Right cardiac atrium (tissue), 5 donors: Measurements from ENCODE around the gene PDE4B. TPM values are rescaled to one million over a fixed set of nuclear protein-coding genes. Genes with fewer than 3 reads are reported as not detected.
"Not testable (repeated sequence)": the region's sequence is repeated elsewhere in the genome, so short reads cannot be mapped to it uniquely, and the experiment has no call there.

Source experiments
- ATAC-seq, 2 donors: fragments of 200-7000 bp; cut with Tn5 transposase; one replicate each; pipeline versions ENCODE4 v1.8.0 to v1.9.1; 2020; ENCODE audit warnings: moderate library complexity in 2 of 2, mild to moderate bottlenecking in 1 of 2
- DNase-seq, 3 donors: peaks; one replicate each; pipeline ENCODE4 v3.0.0-alpha.2; 2020
- H3K27ac ChIP-seq: one replicate; pipeline ENCODE4 v1.5.1; 2013; ENCODE audit warnings: mild to moderate bottlenecking, low read length, control low read depth, moderate library complexity
- H3K27me3 ChIP-seq: one replicate; pipeline ENCODE4 v1.6.1; 2013; ENCODE audit not compliant: control insufficient read depth, insufficient read depth
- H3K4me1 ChIP-seq: one replicate; pipeline ENCODE4 v1.6.1; 2013; ENCODE audit warnings: low read length; ENCODE audit not compliant: control insufficient read depth, insufficient read depth
- H3K4me3 ChIP-seq: one replicate; pipeline ENCODE4 v1.5.1; 2013; ENCODE audit warnings: low read length, control low read depth
- H3K9me3 ChIP-seq: one replicate; pipeline ENCODE4 v1.6.1; 2013; ENCODE audit warnings: low read length; ENCODE audit not compliant: control insufficient read depth
- WGBS: extraction: QIAGEN DNeasy Blood & Tissue Kit; methylation state at CpG from one replicate; pipeline ENCODE4 v1.1.7; 2013; 5-methylcytosine and 5-hydroxymethylcytosine counted together
- intact Hi-C, 4 donors: fragments of 100-400 bp; cut with DNase I; formaldehyde crosslinking; loops; one replicate each; pipeline versions ENCODE4 v1.11.0 to v1.14.0; 2022 to 2023
- polyA plus RNA-seq: library from polyadenylated mRNA; stranded (reverse); fragments of 200-250 nt; gene quantifications from one replicate; pipeline ENCODE4 v1.2.3, GENCODE V29; 2013
- total RNA-seq, 4 donors: library from RNA; stranded (reverse); fragmentation: NEBNext Ultra II Directional; extraction: Animal tissue kit (Norgen Biotek cat#: 25700); gene quantifications; one replicate each; pipeline ENCODE4 v1.2.1, GENCODE V29; 2021
- donor health status: healthy with polysubstance abuse.
- donor health status: DM: no; HTN: yes; CAD: no.
- donor health status: DM: no; HTN: no; CAD: no.
- donor health status: DM: no; HTN: yes; CAD: no; lungs with severe emphysema.
- donor health status: DM: yes; HTN: yes; CAD: no.

PDE4B gene
- total and polyA plus RNA-seq, 5 donors = 8.2 to 37.5 (median 26.0) TPM

- H3K9me3 ChIP-seq, DNase-seq, H3K27ac ChIP-seq, ATAC-seq, intact Hi-C loops, H3K4me3 ChIP-seq, H3K4me1 ChIP-seq, H3K27me3 ChIP-seq: not testable (repeated sequence)
- WGBS = 75% methylated on average over 4 of the region's 4 CpGs
Observed at GRCh38 chr1:66136423-66136822, 343.7 kb downstream of the PDE4B start.

- 60% methylated on average over 2 of the region's 2 CpGs for WGBS
- no peaks in the 10 kb centered on the region for H3K27me3 ChIP-seq
- no peak overlapping the region for H3K4me3 ChIP-seq
- DNase-seq = no peak
- no peaks in the 10 kb centered on the region for H3K9me3 ChIP-seq
- no peak for ATAC-seq
- H3K4me1 ChIP-seq = no peaks in the 10 kb centered on the region
- no peak overlapping the region for H3K27ac ChIP-seq
- intact Hi-C loops = no loop called here
Observed at GRCh38 chr1:66137235-66137634, 344.5 kb downstream of the PDE4B start.

GRCh38 chr1:66138613-66139012, 345.9 kb downstream of the PDE4B start:
- no peaks in the 10 kb centered on the region for H3K4me1 ChIP-seq
- H3K27me3 ChIP-seq = no peaks in the 10 kb centered on the region
- H3K27ac ChIP-seq = no peak overlapping the region
- ATAC-seq (no peak), DNase-seq (no peak)
- H3K4me3 ChIP-seq = no peak overlapping the region
- intact Hi-C loops = no loop called here
- H3K9me3 ChIP-seq = no peaks in the 10 kb centered on the region

- WGBS = 58% methylated on average over 5 of the region's 5 CpGs
- Histone ChIP-seq H3K4me3 (no peak overlapping the region), H3K27me3 (no peaks in the 10 kb centered on the region), H3K4me1 (no peaks in the 10 kb centered on the region), H3K9me3 (no peaks in the 10 kb centered on the region), H3K27ac (no peak overlapping the region)
- no peak for DNase-seq
- no peak for ATAC-seq
- intact Hi-C loops = no loop called here
Observed at GRCh38 chr1:66140072-66140471, 347.4 kb downstream of the PDE4B start.

- intact Hi-C loops = no loop called here
- Histone ChIP-seq H3K27me3 (no peaks in the 10 kb centered on the region), H3K4me3 (no peak overlapping the region), H3K27ac (no peak overlapping the region), H3K9me3 (no peaks in the 10 kb centered on the region), H3K4me1 (no peaks in the 10 kb centered on the region)
- ATAC-seq (no peak), DNase-seq (no peak)
- WGBS = 41% methylated on average over 2 of the region's 2 CpGs
Observed at GRCh38 chr1:66143651-66144050, 351.0 kb downstream of the PDE4B start.

- H3K4me1 ChIP-seq = no peaks in the 10 kb centered on the region
- ATAC-seq (no peak), DNase-seq (no peak)
- H3K27me3 ChIP-seq = no peaks in the 10 kb centered on the region
- no peak overlapping the region for H3K27ac ChIP-seq
- WGBS = 90% methylated on average over 4 of the region's 4 CpGs
- no peak overlapping the region for H3K4me3 ChIP-seq
- intact Hi-C loops = no loop called here
- no peaks in the 10 kb centered on the region for H3K9me3 ChIP-seq
Observed at GRCh38 chr1:66147226-66147835, 354.6 kb downstream of the PDE4B start.

- Histone ChIP-seq H3K27ac (no peak overlapping the region), H3K4me3 (no peak overlapping the region), H3K4me1 (no peaks in the 10 kb centered on the region), H3K27me3 (no peaks in the 10 kb centered on the region), H3K9me3 (no peaks in the 10 kb centered on the region)
- no peak for ATAC-seq
- DNase-seq = no peak
- intact Hi-C loops = no loop called here
Observed at GRCh38 chr1:66152034-66152433, 359.3 kb downstream of the PDE4B start.

GRCh38 chr1:66154394-66154793, 361.7 kb downstream of the PDE4B start:
- Histone ChIP-seq H3K9me3 (no peaks in the 10 kb centered on the region), H3K27me3 (no peaks in the 10 kb centered on the region), H3K4me3 (no peak overlapping the region), H3K27ac (no peak overlapping the region), H3K4me1 (no peaks in the 10 kb centered on the region)
- intact Hi-C loops = no loop called here
- WGBS = 58% methylated on average over 3 of the region's 3 CpGs
- DNase-seq = no peak
- ATAC-seq = no peak

- no peak for ATAC-seq
- 89% methylated on average over 1 of the region's 1 CpG for WGBS
Observed at GRCh38 chr1:66156144-66156543, 363.4 kb downstream of the PDE4B start.

GRCh38 chr1:66159800-66160199, 367.1 kb downstream of the PDE4B start:
- 74% methylated on average over 1 of the region's 1 CpG for WGBS
- Histone ChIP-seq H3K27me3 (no peaks in the 10 kb centered on the region), H3K9me3 (no peaks in the 10 kb centered on the region), H3K4me1 (no peaks in the 10 kb centered on the region), H3K4me3 (no peak overlapping the region), H3K27ac (no peak overlapping the region)
- intact Hi-C loops = no loop called here
- no peak for DNase-seq
- no peak for ATAC-seq

More at GRCh38 chr1:66156144-66156543, 363.4 kb downstream of the PDE4B start:
- intact Hi-C loops = no loop called here
- no peak for DNase-seq
- H3K4me3 ChIP-seq = no peak overlapping the region
- H3K4me1 ChIP-seq = no peaks in the 10 kb centered on the region
- no peaks in the 10 kb centered on the region for H3K27me3 ChIP-seq
- H3K9me3 ChIP-seq = no peaks in the 10 kb centered on the region
- no peak overlapping the region for H3K27ac ChIP-seq

GRCh38 chr1:66160719-66161118, 368.0 kb downstream of the PDE4B start:
- ATAC-seq (no peak), DNase-seq (no peak)
- intact Hi-C loops = no loop called here
- no peaks in the 10 kb centered on the region for H3K27me3 ChIP-seq
- H3K4me1 ChIP-seq = no peaks in the 10 kb centered on the region
- H3K4me3 ChIP-seq = no peak overlapping the region
- H3K27ac ChIP-seq = no peak overlapping the region
- WGBS = 75% methylated on average over 1 of the region's 1 CpG
- H3K9me3 ChIP-seq = no peaks in the 10 kb centered on the region

GRCh38 chr1:66166753-66167152, 374.1 kb downstream of the PDE4B start:
- ATAC-seq = no peak
- no peak overlapping the region for H3K27ac ChIP-seq
- H3K9me3 ChIP-seq = no peaks in the 10 kb centered on the region
- H3K4me1 ChIP-seq = no peaks in the 10 kb centered on the region
- H3K4me3 ChIP-seq = no peak overlapping the region
- 88% methylated on average over 3 of the region's 3 CpGs for WGBS
- no peak for DNase-seq
- H3K27me3 ChIP-seq = no peaks in the 10 kb centered on the region
- intact Hi-C loops = no loop called here
